H7 (cell line): ENCODE measurements around the gene TMEM87B. TPM values are rescaled to one million over a fixed set of nuclear protein-coding genes. Genes with fewer than 3 reads are reported as not detected.

Experiments
- DNase-seq: peaks from one replicate; pipeline ENCODE4 v3.0.0; 2012
- H3K27me3 ChIP-seq: 2 replicates; pipeline ENCODE4 v1.6.0; 2011; ENCODE audit warnings: mild to moderate bottlenecking, low read length; ENCODE audit not compliant: control insufficient read depth, insufficient read depth
- H3K36me3 ChIP-seq: replicated peaks from 2 replicates; pipeline ENCODE4 v1.5.1; 2011; ENCODE audit warnings: low read length; ENCODE audit not compliant: control insufficient read depth, insufficient read depth
- H3K4me3 ChIP-seq: 2 replicates; pipeline ENCODE4 v1.5.1; 2011; ENCODE audit warnings: low read depth, mild to moderate bottlenecking, control low read depth, low read length, moderate library complexity; ENCODE audit not compliant: insufficient read depth
- total RNA-seq: library from RNA; depleted of rRNA; stranded (reverse); fragments of >200 nt; shearing (Covaris generic); gene quantifications from 2 replicates; pipeline ENCODE4 v1.2.3, GENCODE V29; 2014

The TMEM87B gene
- total RNA-seq, 1 experiment from 2014 or later: 7.1 TPM

DNA sequence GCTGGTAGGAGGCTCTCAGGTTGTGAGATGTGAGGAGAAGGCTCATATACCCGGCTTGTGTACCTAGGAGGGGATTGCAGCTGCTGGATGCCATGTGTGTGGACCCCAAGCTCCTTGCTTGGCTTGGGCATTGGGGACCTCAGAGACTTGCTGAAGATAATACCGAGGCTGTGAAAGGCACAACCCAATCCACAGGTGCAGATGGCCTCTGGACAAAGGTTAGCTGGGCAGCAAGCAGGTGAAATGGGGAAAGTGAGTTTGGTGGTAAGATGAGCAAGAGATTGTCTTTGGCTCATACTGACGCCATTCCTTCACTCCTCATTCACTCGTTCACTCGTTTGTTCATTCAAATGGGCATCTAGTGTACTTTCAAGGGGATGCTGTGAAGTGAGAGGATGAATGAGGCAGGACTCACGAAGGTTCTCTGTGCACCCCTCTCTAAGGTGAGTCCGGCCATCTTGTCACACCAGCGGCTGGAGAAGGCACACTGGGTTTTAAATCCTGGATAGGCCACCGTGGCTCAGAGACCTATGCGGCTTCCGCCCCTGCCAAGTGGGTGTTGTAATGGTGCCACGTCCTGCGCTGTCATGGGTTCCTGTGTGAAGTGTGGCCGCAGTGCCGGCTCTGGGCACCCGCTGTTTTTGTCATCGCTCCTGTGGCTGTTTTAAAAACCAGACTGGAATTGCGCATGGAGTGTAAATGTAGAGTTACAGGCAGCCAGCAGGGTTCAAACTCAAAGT is 96.8 kb downstream of the TMEM87B start:
- DNase-seq: no peak
- H3K4me3 ChIP-seq: no peak overlapping the region
- H3K27me3 ChIP-seq: no peaks in the 10 kb centered on the region
- H3K36me3 ChIP-seq: no peaks in the 10 kb centered on the region

DNA sequence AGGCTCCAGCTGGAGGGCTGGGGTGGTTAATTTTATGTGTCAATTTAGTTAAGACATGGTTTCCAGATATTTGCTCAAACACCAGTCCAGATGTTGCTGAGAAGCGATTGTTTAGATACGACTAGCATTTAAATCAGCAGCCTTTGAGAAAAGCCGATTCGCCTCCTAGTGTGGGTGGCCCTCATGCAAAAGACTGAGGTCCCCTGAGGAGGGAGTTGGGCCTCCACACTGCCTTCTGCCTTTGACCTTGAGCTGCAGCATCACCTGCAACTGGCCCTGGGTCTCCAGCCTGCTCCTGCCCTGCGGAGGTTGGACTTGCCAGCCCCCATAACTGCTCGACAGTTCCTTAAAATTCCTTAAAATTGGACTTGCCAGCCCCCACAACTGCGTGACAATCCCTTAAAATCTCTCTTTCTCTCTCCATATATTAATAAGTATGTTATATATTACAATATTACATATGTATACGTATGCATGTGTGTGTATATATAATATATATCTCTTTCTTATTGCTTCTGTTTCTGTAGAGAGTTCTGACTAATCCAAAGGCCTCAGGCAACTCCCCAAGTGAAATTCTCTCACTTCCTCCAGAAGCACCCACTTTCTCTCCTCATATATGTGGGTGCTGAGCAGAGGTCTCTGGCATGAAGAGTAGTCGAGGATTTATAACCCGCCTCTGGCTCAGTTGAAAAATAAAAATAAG is 97.6 kb downstream of the TMEM87B start:
- H3K36me3 ChIP-seq: no peaks in the 10 kb centered on the region
- no peak for DNase-seq
- H3K4me3 ChIP-seq: no peak overlapping the region
- no peaks in the 10 kb centered on the region for H3K27me3 ChIP-seq

DNA sequence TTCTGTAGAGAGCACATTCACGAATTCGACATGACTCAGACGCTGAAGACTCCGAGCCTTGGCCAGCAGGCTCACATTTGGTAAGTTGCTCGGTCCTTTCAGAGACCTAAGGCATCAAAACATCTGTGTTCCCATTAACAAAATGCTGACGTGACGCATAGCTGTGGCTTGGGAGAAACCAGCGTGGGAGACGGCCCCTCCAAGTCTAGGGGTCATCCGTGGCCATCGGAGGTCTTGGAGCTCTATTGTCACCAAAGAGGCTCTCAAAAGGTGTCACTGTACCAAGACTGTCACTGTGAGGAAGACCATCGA is 98.1 kb downstream of the TMEM87B start:
- no peak for DNase-seq
- Histone ChIP-seq H3K36me3 (no peaks in the 10 kb centered on the region), H3K4me3 (no peak overlapping the region), H3K27me3 (no peaks in the 10 kb centered on the region)

DNA sequence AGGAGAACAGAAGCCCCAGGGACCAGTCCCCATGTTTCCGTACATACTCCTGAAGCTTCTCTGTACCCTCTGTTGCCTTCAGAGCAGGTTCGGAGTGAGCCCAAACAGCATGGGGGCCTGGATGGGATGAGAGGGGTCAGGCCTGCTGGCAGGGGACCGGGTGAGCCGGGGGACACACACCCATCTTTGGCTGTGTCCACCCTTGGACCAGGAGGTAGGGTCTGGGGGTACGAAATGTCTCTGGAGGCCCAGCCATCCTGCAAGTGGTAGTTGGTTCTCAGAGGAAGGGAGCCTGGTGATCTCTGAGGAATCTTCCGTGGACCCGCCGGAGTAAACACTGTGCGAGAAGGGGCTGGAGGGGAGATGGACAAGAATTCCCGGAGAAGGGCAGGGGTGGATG is 98.4 kb downstream of the TMEM87B start:
- DNase-seq: no peak
- H3K27me3 ChIP-seq: no peaks in the 10 kb centered on the region
- no peaks in the 10 kb centered on the region for H3K36me3 ChIP-seq
- no peak overlapping the region for H3K4me3 ChIP-seq

DNA sequence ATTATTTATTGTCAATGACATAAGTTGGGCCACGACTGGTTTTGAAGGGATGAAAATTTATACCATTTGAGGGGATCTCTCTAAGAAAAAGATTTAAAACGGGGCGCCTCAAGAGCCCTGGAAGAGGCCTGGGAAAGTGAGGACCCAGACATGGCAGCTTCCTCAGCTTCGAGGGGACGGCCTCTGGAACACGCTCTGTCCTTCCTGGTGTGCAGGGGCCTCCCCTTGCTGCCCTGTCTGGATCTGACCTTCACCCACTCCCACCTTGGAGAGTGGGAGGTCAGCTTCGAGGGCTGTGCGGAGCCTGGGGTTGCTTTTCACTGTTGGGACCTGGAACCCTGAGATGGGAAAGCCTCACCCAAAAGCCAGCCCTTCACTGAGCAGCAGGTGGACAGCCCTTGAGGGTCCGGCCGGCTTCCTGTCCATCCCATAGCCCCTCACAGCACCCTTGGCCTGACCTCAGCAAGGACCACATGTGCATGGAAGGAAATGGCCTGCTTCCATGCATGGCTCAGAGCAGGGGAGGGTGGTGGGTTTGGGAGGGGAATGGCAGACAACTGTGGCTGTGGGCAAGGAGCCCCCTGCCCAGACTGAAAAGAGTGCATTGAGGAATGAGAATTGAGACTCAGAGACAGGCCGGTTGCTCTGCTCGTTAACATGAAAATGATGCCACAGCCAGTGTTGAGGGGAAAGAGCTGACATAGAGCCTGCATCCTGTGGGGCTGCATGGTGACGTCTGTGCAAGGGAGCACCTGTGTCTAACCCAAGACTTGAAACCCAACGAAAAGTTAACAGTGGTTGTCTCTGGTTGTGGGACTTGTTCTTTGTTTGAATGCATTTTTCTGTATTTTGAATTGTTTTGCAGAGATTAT is 99.4 kb downstream of the TMEM87B start:
- DNase-seq: peak; percentile 65
- Histone ChIP-seq H3K36me3 (no peaks in the 10 kb centered on the region), H3K4me3 (no peak overlapping the region), H3K27me3 (no peaks in the 10 kb centered on the region)

DNA sequence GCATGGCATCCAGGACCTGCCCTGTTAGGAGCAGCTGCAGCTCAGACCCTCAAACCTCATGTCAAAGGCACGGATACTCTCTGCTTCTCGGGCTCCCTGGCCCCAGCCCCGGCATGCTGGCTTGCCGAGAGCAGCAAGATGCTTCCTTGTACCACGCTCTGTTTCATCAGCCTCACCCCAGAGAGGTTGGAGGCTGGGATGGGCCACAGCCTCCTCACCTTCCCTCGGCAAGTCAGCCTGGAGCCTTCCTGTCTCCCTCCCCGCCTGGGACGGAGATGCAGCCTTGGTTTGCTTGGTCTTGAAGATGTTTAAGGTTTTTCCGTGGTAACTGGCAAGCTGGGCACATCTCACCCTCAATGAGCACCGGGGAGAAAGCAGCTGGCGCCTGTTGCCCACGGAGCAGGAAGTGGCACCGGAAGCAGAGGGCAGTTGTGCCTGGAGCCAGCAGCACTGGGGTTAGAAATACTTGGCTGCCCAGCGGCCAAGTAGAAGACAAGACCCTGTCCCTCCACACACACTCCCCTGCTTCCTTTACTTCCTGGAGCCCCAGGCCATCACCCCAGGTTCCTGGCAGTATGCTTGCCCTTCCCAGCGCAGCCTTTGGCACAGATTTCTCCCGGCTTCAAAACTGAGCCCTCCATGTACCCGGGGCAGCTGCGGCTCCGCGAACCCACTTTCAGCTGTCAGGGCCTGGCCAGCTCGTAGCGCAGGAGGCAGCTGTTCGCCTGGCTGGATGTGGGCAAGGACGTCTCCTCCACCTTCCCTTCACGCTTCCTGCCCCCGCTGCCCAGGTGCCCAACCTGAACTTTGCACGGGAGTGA is 100.5 kb downstream of the TMEM87B start:
- Histone ChIP-seq H3K36me3 (no peaks in the 10 kb centered on the region), H3K27me3 (no peaks in the 10 kb centered on the region), H3K4me3 (no peak overlapping the region)
- no peak for DNase-seq

DNA sequence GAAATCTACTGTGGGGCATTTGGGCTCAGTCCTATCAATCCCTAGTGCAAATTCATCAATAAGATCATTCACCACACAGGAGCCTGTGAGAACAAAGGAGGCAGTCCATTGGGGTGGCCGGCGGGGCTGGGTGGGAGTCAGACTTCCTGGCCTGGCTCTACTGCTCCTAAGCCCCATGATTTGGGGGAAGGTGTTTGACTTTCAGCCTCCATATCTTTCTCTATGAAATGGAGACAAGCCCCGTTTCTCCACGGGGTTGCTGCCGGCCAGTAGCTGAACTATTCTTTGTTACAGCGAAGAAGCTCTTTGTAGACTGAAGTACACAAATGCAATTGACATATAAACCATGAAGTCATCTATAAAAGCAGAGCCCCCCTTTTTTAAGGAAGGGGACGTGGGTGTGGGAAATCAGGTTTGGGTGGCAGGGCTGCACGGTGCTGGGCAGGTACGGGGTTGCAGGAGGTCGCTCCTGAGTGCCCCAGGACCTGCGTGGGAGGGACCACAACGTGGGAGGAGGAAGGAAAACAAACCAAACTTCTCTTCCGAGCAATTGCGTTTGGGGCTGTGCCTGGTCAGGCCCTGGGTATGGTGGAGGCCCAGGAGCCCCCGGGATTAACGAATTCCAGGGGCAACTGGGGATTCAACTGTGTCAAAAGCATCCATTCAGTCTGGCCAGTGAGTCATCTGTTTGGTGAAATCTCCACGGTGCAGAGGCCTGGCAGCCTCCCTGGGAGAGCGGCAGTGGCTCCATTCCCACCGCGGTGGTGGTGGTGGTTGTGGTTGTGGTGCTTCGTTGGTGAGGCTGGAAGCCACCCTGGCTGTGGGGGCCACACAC is 101.3 kb downstream of the TMEM87B start:
- Histone ChIP-seq H3K4me3 (no peak overlapping the region), H3K27me3 (no peaks in the 10 kb centered on the region), H3K36me3 (no peaks in the 10 kb centered on the region)
- DNase-seq: no peak

DNA sequence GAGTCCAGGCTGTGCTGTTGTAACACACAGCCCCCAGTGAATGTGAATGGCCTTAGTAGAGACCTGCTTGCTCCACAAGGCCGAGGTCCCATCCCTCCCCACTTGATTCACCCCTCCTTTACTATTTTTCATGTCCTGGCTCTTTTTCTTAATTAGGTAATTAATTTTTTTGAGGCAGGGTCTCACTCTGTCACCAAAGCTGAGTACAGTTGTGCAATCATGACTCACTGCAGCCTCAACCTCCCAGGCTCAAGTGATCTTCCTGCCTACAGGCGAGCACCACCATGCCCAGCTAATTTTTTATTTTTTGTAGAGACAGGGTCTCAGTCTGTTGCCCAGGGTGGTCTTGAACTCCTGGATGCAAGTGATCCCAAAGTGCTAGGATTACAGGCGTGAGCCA is 102.4 kb downstream of the TMEM87B start:
- Histone ChIP-seq H3K36me3 (no peaks in the 10 kb centered on the region), H3K27me3 (no peaks in the 10 kb centered on the region), H3K4me3 (no peak overlapping the region)
- DNase-seq: no peak

DNA sequence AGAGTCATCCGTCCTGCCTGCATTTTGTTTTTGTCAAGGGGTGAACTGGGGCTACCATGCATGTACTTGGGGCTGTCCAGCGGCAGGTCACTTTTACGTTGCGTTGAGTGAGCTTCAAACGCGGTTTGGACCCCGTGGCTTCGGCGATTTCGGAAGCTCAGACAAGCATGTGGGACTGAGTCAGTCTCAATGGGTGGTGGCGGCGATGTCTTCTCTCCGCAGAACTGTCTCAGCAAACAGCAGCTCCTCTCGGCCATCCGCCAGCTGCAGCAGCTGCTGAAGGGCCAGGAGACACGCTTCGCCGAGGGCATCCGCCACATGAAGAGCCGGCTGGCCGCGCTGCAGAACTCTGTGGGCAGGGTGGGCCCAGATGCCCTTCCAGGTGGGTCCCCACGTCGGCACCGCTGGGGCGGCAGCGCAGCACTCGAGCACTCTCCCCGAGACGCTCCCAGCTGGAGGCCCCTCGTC is 104.4 kb downstream of the TMEM87B start:
- H3K27me3 ChIP-seq: no peaks in the 10 kb centered on the region
- H3K36me3 ChIP-seq: no peaks in the 10 kb centered on the region
- no peak for DNase-seq

DNA sequence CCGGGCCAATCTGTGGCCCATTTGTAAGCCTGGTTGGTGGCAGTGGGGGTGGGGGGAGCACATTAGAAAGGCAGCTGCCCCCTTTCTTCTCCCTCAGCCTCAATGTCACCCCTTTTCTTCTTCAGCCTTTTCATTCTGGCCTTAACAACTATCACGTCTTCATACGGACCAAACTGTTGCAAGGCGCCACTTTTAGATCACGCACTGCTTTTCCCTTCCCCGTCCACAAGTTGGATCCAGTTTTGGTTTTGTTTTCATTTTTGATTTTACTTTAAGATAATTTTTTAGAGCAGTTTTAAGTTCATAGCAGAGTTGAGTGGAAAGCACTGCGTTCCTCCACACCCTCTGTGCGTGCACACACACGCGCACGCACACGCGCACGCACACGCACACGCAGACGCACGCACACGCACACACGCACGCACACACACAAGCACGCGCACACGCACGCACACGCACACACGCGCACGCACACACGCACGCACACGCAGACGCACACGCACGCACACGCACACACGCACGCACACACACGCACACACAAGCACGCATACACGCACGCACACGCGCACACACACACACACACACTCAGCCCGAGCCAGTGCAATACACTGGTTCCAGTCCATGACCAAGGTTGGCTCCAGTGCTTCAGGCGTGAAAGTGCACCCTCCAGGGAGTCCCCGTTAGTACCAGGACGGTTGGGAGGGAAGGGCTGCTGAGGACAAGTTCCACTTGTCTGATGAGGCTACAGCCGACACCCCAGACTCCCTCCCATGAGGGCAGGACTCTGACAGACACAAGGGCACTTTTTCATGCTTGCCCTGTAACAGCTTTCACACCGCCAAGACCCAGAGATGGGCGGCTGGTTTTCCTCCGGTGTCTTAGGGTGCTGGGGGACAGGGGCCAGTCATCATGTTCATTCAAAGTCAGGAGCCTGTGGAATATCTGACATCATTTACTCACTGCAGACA is 105.5 kb downstream of the TMEM87B start:
- DNase-seq: no peak
- H3K4me3 ChIP-seq: no peak overlapping the region
- no peaks in the 10 kb centered on the region for H3K27me3 ChIP-seq
- no peaks in the 10 kb centered on the region for H3K36me3 ChIP-seq

More for the DNA sequence above, 104.4 kb downstream of the TMEM87B start:
- H3K4me3 ChIP-seq: no peak overlapping the region

DNA sequence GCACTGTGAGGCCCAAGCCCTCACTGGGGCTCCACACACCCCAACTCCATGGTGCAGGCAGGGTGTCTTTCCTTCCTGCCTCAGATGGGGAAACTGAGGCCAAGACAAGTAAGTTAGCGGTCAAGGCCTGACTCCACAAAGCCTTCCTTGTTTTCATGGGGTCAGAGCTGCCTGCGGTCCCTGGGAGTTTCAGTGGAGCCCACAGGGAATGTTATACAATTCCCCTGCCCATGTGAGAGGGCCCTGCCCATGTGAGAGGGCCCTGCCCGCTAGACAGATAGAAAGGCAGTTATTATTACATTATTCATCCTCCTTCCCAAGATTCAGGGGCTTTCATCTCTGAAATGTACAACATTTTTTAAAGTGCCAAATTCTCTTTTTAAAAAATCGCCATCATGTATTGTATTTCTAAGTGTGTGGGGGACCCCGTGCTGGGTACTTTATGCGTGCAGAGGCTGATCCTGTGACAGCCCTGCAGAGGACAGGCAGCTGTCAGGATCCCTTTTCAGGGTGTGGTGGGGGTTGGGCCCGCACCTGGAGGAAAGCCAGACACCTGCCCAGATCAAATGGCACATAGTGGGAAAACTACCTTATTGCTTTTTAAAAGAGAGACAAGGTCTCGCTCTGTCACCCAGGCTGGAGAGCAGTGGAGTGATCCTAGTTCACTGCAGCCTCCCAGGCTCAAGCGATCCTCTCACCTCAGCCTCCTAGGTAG is 106.5 kb downstream of the TMEM87B start:
- DNase-seq: no peak
- no peak overlapping the region for H3K4me3 ChIP-seq
- H3K36me3 ChIP-seq: no peaks in the 10 kb centered on the region
- no peaks in the 10 kb centered on the region for H3K27me3 ChIP-seq

DNA sequence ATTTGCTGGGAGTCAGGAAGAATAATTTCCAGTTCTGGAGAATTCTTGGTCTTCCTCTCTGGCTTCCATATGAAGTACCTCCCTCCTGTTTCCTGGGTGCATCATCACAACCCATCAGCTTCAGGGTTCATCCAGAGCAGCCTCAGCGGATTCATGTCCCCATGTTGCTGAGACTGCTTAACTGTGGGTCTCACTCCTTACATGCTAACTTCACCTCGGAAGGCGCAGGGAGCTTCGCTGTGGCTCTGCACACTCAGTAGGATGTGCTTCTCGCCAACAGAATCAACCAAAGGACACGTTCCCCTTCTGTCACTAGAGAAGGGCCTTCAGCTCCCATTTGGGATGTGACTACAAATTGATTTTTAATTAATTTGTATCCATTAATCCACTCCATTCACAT is 107.3 kb downstream of the TMEM87B start:
- H3K36me3 ChIP-seq: no peaks in the 10 kb centered on the region

More for the DNA sequence above, 107.3 kb downstream of the TMEM87B start:
- no peak for DNase-seq
- Histone ChIP-seq H3K27me3 (no peaks in the 10 kb centered on the region), H3K4me3 (no peak overlapping the region)
